Endothelial cell of umbilical vein (primary cell): ENCODE data around the gene RPTN. TPM values are rescaled to one million over a fixed set of nuclear protein-coding genes. Genes with fewer than 3 reads are reported as not detected.

Experiments
- BruUV-seq: library from RNA; stranded (reverse); fragments of 400-500 nt; replicated peaks from 2 replicates; lab custom pipeline; 2021; lab: Mats Ljungman, UMichigan
- CTCF ChIA-PET: fragments of 300-600, 350-600 bp; sonication (Branson Sonifier 250); formaldehyde crosslinking; loops from one replicate; lab custom pipeline; 2021; ENCODE audit warnings: antibody characterized with exemption, inconsistent platforms; lab: Charles Lee
- POLR2A ChIA-PET: fragments of 300-600, 350-600 bp; sonication (Branson Sonifier 250); formaldehyde crosslinking; loops from one replicate; lab custom pipeline; 2021; ENCODE audit warnings: antibody characterized with exemption, inconsistent platforms; lab: Charles Lee
- DNase-seq: peaks from one replicate; pipeline ENCODE4 v3.0.0-alpha.2; 2011; ENCODE audit warnings: low read depth, low spot score
- FAIRE-seq: peaks from 2 replicates; lab custom pipeline; 2011; peaks lifted over from hg19 to GRCh38; lab: Jason Lieb, UNC
- H2AFZ ChIP-seq: 2 replicates; pipeline ENCODE4 v1.6.0; 2012; ENCODE audit warnings: low read depth, low read length, control low read depth, inconsistent platforms
- H3K27ac ChIP-seq: 2 replicates; pipeline ENCODE4 v1.5.1; 2011; ENCODE audit warnings: low read depth, mild to moderate bottlenecking, control low read depth, low read length, moderate library complexity; ENCODE audit not compliant: insufficient read depth
- H3K27me3 ChIP-seq, 2 experiments: 2 replicates each; pipeline versions ENCODE4 v1.6.0 to v1.6.1; 2011; ENCODE audit warnings: low read length in 2 of 2, mixed read lengths in 1 of 2; ENCODE audit not compliant: control insufficient read depth in 2 of 2, insufficient read depth in 2 of 2
- H3K36me3 ChIP-seq, 2 experiments: 2 replicates in 1 of 2; 3 replicates in 1 of 2; pipeline ENCODE4 v1.5.1; 2011; ENCODE audit warnings: low read length in 2 of 2, mild to moderate bottlenecking in 1 of 2, moderate library complexity in 1 of 2; ENCODE audit not compliant: control insufficient read depth in 2 of 2, insufficient read depth in 2 of 2; ENCODE audit errors: extremely low read depth in 1 of 2
- H3K4me1 ChIP-seq: 3 replicates; pipeline ENCODE4 v1.5.1; 2011; ENCODE audit warnings: mild to moderate bottlenecking, low read length; ENCODE audit not compliant: control insufficient read depth, insufficient read depth; ENCODE audit errors: extremely low read depth
- H3K4me2 ChIP-seq: 2 replicates; pipeline ENCODE4 v1.6.1; 2011; ENCODE audit warnings: low read length, control low read depth, mixed read lengths; ENCODE audit not compliant: insufficient read depth
- H3K4me3 ChIP-seq, 3 experiments: fragments of 200-600 bp in 1 of 3; sonication (generic), shearing (Covaris generic) in 1 of 3; replicated peaks in 1 of 3; 2 replicates each; pipeline ENCODE4 v1.5.1; 2011 to 2016; ENCODE audit warnings: control low read depth in 3 of 3, low read length in 3 of 3, mild to moderate bottlenecking in 2 of 3, inconsistent platforms in 1 of 3, low read depth in 1 of 3, moderate library complexity in 1 of 3; ENCODE audit not compliant: insufficient read depth in 1 of 3
- H3K79me2 ChIP-seq: 2 replicates; pipeline ENCODE4 v1.6.0; 2012; ENCODE audit warnings: low read length, inconsistent platforms; ENCODE audit not compliant: control insufficient read depth, insufficient read depth
- H3K9ac ChIP-seq: replicated peaks from 2 replicates; pipeline ENCODE3; 2011; ENCODE audit warnings: low read length, control low read depth; ENCODE audit not compliant: insufficient read depth; ENCODE audit errors: extremely low read depth
- H3K9me1 ChIP-seq: replicated peaks from 3 replicates; pipeline ENCODE4 v1.6.0; 2011; ENCODE audit warnings: mild to moderate bottlenecking, low read length; ENCODE audit not compliant: control insufficient read depth, insufficient read depth; ENCODE audit errors: extremely low read depth
- H3K9me3 ChIP-seq: replicated peaks from 2 replicates; pipeline ENCODE4 v1.5.1; 2012; ENCODE audit warnings: low read length, inconsistent platforms; ENCODE audit not compliant: control insufficient read depth, insufficient read depth
- H4K20me1 ChIP-seq: replicated peaks from 2 replicates; pipeline ENCODE3; 2011; ENCODE audit warnings: mild to moderate bottlenecking, low read length; ENCODE audit not compliant: control insufficient read depth, insufficient read depth; ENCODE audit errors: extremely low read depth
- CTCF ChIP-seq, 2 donors: IDR thresholded peaks; 1 replicate in 1 of 2; 2 replicates in 1 of 2; pipeline ENCODE4 v1.5.1; 2011; ENCODE audit warnings: low read length in 2 of 2, mild to moderate bottlenecking in 2 of 2, moderate library complexity in 2 of 2, control low read depth in 1 of 2, inconsistent platforms in 1 of 2, low read depth in 1 of 2; ENCODE audit not compliant: insufficient read depth in 1 of 2; ENCODE audit errors: extremely low read depth in 1 of 2
- EZH2 ChIP-seq: IDR thresholded peaks from 2 replicates; pipeline ENCODE4 v1.6.1; 2012; ENCODE audit warnings: borderline replicate concordance, low read depth, mild to moderate bottlenecking, moderate library complexity, low read length, inconsistent platforms; ENCODE audit not compliant: severe bottlenecking
- FOS ChIP-seq: IDR thresholded peaks from 2 replicates; pipeline ENCODE4 v1.6.1; 2011; ENCODE audit warnings: mild to moderate bottlenecking, low read length, moderate library complexity, borderline replicate concordance; ENCODE audit not compliant: insufficient read depth
- GATA2 ChIP-seq: IDR thresholded peaks from 2 replicates; pipeline ENCODE4 v1.7.0; 2011; ENCODE audit warnings: low read depth, mild to moderate bottlenecking, moderate library complexity, mixed read lengths, low read length; ENCODE audit not compliant: insufficient read length, insufficient read depth
- JUN ChIP-seq: IDR thresholded peaks from 2 replicates; pipeline ENCODE4 v1.6.1; 2011; ENCODE audit warnings: borderline replicate concordance, low read depth; ENCODE audit not compliant: insufficient read length, insufficient read depth
- MAX ChIP-seq: IDR thresholded peaks from 2 replicates; pipeline ENCODE4 v1.6.1; 2011; ENCODE audit not compliant: insufficient read depth, insufficient read length
- MYC ChIP-seq: IDR thresholded peaks from one replicate; pipeline ENCODE4 v1.6.1; 2011; ENCODE audit warnings: mild to moderate bottlenecking, low read depth, low read length
- POLR2A ChIP-seq: IDR thresholded peaks from 2 replicates; pipeline ENCODE4 v1.6.1; 2012; ENCODE audit warnings: low read depth, mild to moderate bottlenecking, control low read depth, low read length
- POLR2AphosphoS5 ChIP-seq: IDR thresholded peaks from 2 replicates; pipeline ENCODE4 v1.6.1; 2012; ENCODE audit warnings: low read depth, mild to moderate bottlenecking, control low read depth, low read length, moderate library complexity; ENCODE audit not compliant: insufficient read depth
- dilution Hi-C: fragments of 300-500 bp; cut with MboI; formaldehyde crosslinking; loops from one replicate; pipeline ENCODE4 v1.15.0; 2019; ENCODE audit warnings: low sequenced_read_pairs; ENCODE audit not compliant: extremely low pct_ligation_motif_present
- intact Hi-C: fragments of 100-400 bp; cut with micrococcal nuclease; formaldehyde crosslinking; loops from one replicate; pipeline ENCODE4 v1.10.0; 2022
- polyA plus RNA-seq, 4 experiments: library from polyadenylated mRNA; depleted of rRNA in 3 of 4; stranded (reverse) in 3 of 4; unstranded in 1 of 4; fragments of >200 nt; gene quantifications; 2 replicates each; pipeline versions ENCODE4 v1.2.1 to v1.2.3, GENCODE V29; 2011 to 2012; ENCODE audit warnings: missing spikeins in 1 of 4
- total RNA-seq: library from RNA; stranded (reverse); gene quantifications from 2 replicates; pipeline ENCODE4 v1.2.3, GENCODE V29; 2021

The RPTN gene
- total and polyA plus RNA-seq, 2 donors (not counting 3 experiments of a cell fraction or from before 2014, with no cell fraction given): not detected

- Histone ChIP-seq H3K27ac (no peak overlapping the region), H3K9me1 (no peaks in the 10 kb centered on the region), H3K4me2 (no peak overlapping the region), H3K9ac (no peak overlapping the region), H3K4me3 (no peak overlapping the region), H3K79me2 (no peaks in the 10 kb centered on the region), H4K20me1 (no peaks in the 10 kb centered on the region), H3K9me3 (no peaks in the 10 kb centered on the region), H3K27me3 (peaks cover 0 to 9% of the 10 kb centered on the region in 2 experiments), H2AFZ (no peak overlapping the region), H3K36me3 (no peaks in the 10 kb centered on the region), H3K4me1 (peaks cover 9% of the 10 kb centered on the region)
- dilution Hi-C loops (no loop called here), intact Hi-C loops (loop anchor here (10.0 kb wide), 1 partner anchor 252 kb away; no protein-coding TSS in a partner anchor)
- FAIRE-seq: no peak
- ChIA-PET CTCF (interaction anchor here (0.7 to 7.5 kb wide), 11 partner anchors 9 to 272 kb away, joined by 3 to 296 read pairs (median 5); no protein-coding TSS in a partner anchor), POLR2A (no interaction called here)
- BruUV-seq: no TSS peak
- TF ChIP-seq CTCF (IDR thresholded peaks at IDR 0.05; ENCODE audit: extremely low read depth in 1 of 2, insufficient read depth in 1 of 2, low read depth in 1 of 2, low read length in 2 of 2) (no peak), EZH2 (no peak), FOS (no peak), POLR2AphosphoS5 (no peak), MYC (no peak), GATA2 (no peak), MAX (no peak), POLR2A (no peak), JUN (no peak)
- no peak for DNase-seq
Measured at GRCh38 chr1:152186556-152187285, 27.7 kb upstream of the RPTN start.
